ENCODE results near the gene MACROD1.

MACROD1 gene

DNA sequence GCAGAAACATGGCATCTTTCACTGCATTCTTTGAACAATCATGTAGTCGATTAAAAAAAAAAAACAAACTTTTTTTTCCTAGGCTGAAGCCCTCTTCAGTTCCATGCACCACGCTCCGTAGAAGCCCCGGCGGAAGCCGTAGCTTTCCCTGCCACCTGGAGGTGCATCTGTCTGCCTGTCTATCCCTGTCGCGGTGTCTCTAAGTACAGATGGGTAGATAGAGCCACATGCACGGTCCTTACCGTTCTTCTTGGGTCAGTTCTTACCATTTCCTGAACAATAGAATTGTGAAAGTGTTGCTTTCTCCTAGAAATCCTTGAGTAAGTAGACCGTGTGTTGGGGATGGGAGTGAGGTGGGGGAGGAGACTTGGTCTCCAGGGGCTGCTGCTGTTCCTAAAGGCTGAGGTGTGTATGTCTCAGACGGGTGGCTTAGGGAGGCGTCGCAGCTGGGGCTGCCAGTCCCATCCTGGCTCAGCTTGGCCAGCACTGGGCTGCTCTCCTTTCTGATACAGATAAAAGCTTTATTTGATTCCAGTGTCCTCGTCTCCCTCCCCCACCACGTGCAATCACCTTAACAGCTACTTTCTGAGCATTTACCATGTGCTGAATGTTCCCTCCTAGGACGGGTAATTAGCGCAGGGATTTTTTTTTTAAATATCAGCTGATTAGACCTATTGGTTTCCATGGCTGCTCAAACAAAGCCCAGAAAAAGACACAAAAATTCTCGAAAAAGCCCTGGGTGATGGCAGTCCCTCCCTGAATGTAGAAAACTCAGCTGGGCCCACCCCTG lies 46.8 kb downstream of the MACROD1 start:
- no peak overlapping the region for H3K4me3 ChIP-seq (ENCODE audit: low read depth, low read length)
- H3K4me1 ChIP-seq (ENCODE audit: control insufficient read depth, insufficient read depth, low read length) = peaks cover 23% of the 10 kb centered on the region
- H3K27ac ChIP-seq (ENCODE audit: low read depth, low read length) = no peak overlapping the region
- H3K27me3 ChIP-seq (ENCODE audit: control insufficient read depth, insufficient read depth, low read length) = 0 out of 2 replicates have a peak, but pooled peaks cover 2% of the 10 kb centered on the region
- H3K9ac ChIP-seq (ENCODE audit: low read depth, low read length) = no peak overlapping the region
- no peaks in the 10 kb centered on the region for H3K36me3 ChIP-seq (ENCODE audit: control insufficient read depth, insufficient read depth, low read length)
- H3K9me3 ChIP-seq (ENCODE audit: control insufficient read depth, insufficient read depth, low read length) = no peaks in the 10 kb centered on the region

DNA sequence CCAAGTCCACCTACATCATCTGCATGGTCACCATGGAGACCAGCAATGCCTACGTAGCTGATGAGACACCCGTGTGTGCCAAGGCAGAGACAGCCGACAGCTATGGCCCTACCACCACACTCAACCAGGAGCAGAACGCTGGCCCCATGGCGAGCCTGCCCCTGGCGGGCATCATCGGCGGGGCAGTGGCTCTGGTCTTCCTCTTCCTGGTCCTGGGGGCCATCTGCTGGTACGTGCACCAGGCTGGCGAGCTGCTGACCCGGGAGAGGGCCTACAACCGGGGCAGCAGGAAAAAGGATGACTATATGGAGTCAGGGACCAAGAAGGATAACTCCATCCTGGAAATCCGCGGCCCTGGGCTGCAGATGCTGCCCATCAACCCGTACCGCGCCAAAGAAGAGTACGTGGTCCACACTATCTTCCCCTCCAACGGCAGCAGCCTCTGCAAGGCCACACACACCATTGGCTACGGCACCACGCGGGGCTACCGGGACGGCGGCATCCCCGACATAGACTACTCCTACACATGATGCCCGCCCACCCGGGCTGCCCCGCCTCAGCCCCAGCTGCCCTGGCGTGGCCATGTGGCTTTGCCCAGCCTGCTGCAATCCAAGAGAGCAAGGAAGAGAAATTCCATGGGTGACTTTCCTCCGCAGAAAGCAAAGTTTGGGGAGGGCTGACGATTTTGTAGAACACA lies 48.0 kb downstream of the MACROD1 start:
- no peak overlapping the region for H3K27ac ChIP-seq (ENCODE audit: low read depth, low read length)
- no peak overlapping the region for H3K9ac ChIP-seq (ENCODE audit: low read depth, low read length)
- H3K27me3 ChIP-seq (ENCODE audit: control insufficient read depth, insufficient read depth, low read length) = 0 out of 2 replicates have a peak, but pooled peaks cover 4% of the 10 kb centered on the region
- peaks cover 20% of the 10 kb centered on the region for H3K4me1 ChIP-seq (ENCODE audit: control insufficient read depth, insufficient read depth, low read length)
- no peaks in the 10 kb centered on the region for H3K36me3 ChIP-seq (ENCODE audit: control insufficient read depth, insufficient read depth, low read length)
- no peak overlapping the region for H3K4me3 ChIP-seq (ENCODE audit: low read depth, low read length)
- no peaks in the 10 kb centered on the region for H3K9me3 ChIP-seq (ENCODE audit: control insufficient read depth, insufficient read depth, low read length)

DNA sequence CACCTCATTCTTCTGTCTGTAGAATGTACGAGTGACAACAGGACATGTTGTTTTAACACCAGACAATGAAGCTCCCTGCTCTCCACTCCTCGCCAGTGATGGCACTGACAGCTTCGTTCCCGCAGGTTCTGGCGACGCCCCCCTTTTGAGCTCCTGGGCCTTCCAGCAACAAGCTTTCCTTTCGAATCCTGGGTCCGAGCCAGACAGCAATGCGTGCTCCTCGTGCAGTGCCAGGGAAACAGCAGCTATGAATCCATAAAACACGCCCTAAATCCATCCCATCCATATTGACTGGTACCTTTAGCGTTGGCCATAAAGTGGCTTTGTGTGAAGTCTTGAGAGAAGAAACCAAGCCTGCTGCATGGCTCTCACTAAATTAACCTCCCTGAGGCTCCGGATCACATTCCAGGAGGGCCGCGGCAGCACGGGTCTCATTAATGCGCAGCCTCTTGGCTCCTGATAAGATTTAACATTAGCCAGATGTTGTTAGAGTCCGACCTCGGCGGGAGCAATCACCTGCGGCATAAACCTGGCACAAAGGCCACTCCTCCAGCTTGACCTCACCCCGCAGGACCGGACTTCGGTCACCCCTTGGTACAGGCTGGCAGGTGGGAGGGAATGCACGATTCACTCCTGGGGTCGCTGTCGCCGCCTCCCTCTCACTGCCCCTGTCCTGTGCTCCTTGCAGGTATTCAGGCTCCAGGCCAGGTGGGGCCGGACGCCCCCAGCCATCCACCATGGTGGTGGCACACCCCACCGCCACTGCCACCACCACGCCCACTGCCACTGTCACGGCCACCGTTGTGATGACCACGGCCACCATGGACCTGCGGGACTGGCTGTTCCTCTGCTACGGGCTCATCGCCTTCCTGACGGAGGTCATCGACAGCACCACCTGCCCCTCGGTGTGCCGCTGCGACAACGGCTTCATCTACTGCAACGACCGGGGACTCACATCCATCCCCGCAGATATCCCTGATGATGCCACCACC lies 50.1 kb downstream of the MACROD1 start:
- Histone ChIP-seq H3K4me3 (ENCODE audit: low read depth, low read length) (no peak overlapping the region), H3K27me3 (ENCODE audit: control insufficient read depth, insufficient read depth, low read length) (peaks cover 14% of the 10 kb centered on the region), H3K9me3 (ENCODE audit: control insufficient read depth, insufficient read depth, low read length) (no peaks in the 10 kb centered on the region), H3K9ac (ENCODE audit: low read depth, low read length) (no peak overlapping the region), H3K36me3 (ENCODE audit: control insufficient read depth, insufficient read depth, low read length) (no peaks in the 10 kb centered on the region), H3K27ac (ENCODE audit: low read depth, low read length) (no peak overlapping the region), H3K4me1 (ENCODE audit: control insufficient read depth, insufficient read depth, low read length) (0 out of 2 replicates have a peak, but pooled peaks cover 3% of the 10 kb centered on the region)

DNA sequence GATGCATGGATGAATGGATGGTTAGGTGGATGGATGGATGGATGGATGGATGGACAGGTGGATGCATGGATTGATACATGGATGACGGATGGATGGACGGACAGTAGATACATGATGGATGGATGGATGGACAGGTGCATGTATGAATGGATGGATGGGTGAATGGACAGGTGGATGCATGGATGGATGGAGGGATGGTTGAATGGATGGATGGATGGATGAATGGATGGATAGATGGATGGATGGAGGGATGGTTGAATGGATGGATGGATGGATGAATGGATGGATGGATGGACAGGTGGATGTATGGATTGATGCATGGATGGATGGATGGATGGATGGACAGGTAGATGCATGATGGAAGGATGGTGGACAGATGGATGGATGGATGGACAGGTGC lies 51.7 kb downstream of the MACROD1 start:
- Histone ChIP-seq H3K27me3 (ENCODE audit: control insufficient read depth, insufficient read depth, low read length) (peaks cover 14% of the 10 kb centered on the region), H3K9me3 (ENCODE audit: control insufficient read depth, insufficient read depth, low read length) (no peaks in the 10 kb centered on the region), H3K4me3 (ENCODE audit: low read depth, low read length) (no peak overlapping the region), H3K4me1 (ENCODE audit: control insufficient read depth, insufficient read depth, low read length) (0 out of 2 replicates have a peak, but pooled peaks cover 3% of the 10 kb centered on the region), H3K9ac (ENCODE audit: low read depth, low read length) (no peak overlapping the region), H3K27ac (ENCODE audit: low read depth, low read length) (no peak overlapping the region), H3K36me3 (ENCODE audit: control insufficient read depth, insufficient read depth, low read length) (no peaks in the 10 kb centered on the region)

DNA sequence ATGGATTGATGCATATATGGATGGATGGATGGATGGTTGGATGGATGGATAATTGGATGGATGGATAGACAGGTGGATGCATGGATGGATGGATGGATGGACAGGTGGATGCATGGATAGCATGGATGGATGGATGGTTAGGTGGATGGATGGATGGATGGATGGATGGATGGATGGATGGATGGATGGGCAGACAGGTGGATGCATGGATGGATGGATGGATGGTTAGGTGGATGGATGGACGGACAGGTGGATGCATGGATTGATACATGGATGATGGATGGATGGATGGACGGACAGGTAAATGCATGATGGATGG lies 52.5 kb downstream of the MACROD1 start:
- peaks cover 18% of the 10 kb centered on the region for H3K27me3 ChIP-seq (ENCODE audit: control insufficient read depth, insufficient read depth, low read length)
- H3K36me3 ChIP-seq (ENCODE audit: control insufficient read depth, insufficient read depth, low read length) = no peaks in the 10 kb centered on the region
- no peaks in the 10 kb centered on the region for H3K4me1 ChIP-seq (ENCODE audit: control insufficient read depth, insufficient read depth, low read length)
- no peak overlapping the region for H3K9ac ChIP-seq (ENCODE audit: low read depth, low read length)
- no peak overlapping the region for H3K27ac ChIP-seq (ENCODE audit: low read depth, low read length)
- H3K4me3 ChIP-seq (ENCODE audit: low read depth, low read length) = no peak overlapping the region
- no peaks in the 10 kb centered on the region for H3K9me3 ChIP-seq (ENCODE audit: control insufficient read depth, insufficient read depth, low read length)

DNA sequence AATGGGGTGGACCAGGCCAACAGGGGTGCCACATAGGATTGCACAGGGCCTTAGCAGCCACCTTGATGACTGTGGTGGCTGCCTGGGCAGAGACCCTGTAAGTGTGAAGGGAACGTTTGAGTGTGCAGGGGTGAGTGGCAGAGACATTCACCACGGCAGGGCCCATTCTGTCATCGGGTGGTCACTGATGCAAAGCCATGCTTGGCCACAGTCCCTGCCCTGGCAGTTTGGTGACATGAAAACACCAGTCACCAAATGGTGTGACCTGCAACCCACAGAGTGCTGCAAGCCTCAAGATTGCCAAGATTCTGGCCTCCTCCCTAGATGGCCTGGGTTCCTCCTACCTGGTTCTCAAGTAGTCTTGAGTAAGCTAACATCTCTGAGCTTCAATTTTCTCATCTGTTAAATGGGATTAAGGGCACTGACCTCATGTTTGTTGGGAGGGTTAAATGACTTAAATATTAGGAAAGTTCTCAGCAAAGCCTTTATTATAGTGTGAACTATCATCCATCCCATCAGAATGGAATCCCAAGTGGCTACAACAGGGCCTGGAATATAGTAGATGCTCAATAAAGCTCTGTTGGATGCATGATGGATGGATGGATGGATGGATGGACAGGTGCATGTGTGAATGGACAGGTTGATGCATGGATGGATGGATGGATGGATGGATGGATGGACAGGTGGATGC lies 53.0 kb downstream of the MACROD1 start:
- Histone ChIP-seq H3K27me3 (ENCODE audit: control insufficient read depth, insufficient read depth, low read length) (peaks cover 19% of the 10 kb centered on the region), H3K36me3 (ENCODE audit: control insufficient read depth, insufficient read depth, low read length) (no peaks in the 10 kb centered on the region), H3K27ac (ENCODE audit: low read depth, low read length) (no peak overlapping the region), H3K9ac (ENCODE audit: low read depth, low read length) (no peak overlapping the region), H3K4me1 (ENCODE audit: control insufficient read depth, insufficient read depth, low read length) (no peaks in the 10 kb centered on the region), H3K4me3 (ENCODE audit: low read depth, low read length) (no peak overlapping the region), H3K9me3 (ENCODE audit: control insufficient read depth, insufficient read depth, low read length) (no peaks in the 10 kb centered on the region)

DNA sequence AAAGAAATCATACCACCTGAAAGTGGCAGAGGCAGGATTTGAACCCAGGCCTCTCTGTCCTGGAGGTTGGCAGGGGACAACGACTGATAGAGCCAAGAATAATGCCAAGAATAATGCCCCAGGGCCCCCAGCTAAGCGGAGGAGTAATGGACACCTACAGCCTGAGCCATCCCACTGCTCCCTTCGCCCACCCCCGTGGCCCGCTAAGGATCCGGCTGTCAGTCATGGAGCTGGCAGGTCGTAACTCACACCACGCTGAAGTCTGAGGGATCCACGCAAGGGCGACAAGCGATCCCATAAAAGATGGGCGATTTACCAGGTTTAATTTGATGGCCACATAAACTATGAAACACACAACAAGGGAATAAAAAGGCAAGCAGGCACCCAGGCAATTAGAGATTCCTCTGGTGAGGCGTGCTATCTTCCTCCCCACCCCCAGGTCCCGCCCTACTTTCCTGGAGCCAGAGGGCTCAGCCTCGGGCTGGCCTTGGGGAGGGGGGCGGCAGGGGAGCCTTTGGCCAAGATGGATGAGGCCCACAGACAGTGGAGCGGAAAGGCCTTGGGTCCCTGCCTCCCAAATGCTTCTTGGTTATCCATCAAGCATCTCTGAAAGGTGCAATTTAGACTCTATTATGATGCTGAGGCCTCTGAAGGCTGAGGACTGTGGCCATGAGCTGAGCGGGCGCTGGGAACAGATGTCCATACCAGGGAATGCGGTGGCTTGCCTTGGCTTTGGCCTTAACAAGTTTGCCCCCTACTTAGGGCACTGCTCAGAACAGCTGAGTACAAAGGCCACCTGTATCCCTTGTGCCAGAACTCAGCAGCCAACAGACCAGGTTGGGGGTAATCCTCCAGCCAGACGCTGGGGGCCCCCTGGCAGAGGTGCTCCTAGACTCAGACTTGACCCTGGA lies 55.2 kb downstream of the MACROD1 start:
- Histone ChIP-seq H3K4me1 (ENCODE audit: control insufficient read depth, insufficient read depth, low read length) (no peaks in the 10 kb centered on the region), H3K36me3 (ENCODE audit: control insufficient read depth, insufficient read depth, low read length) (no peaks in the 10 kb centered on the region), H3K4me3 (ENCODE audit: low read depth, low read length) (no peak overlapping the region), H3K27me3 (ENCODE audit: control insufficient read depth, insufficient read depth, low read length) (peaks cover 17% of the 10 kb centered on the region), H3K9me3 (ENCODE audit: control insufficient read depth, insufficient read depth, low read length) (no peaks in the 10 kb centered on the region), H3K27ac (ENCODE audit: low read depth, low read length) (no peak overlapping the region), H3K9ac (ENCODE audit: low read depth, low read length) (no peak overlapping the region)

DNA sequence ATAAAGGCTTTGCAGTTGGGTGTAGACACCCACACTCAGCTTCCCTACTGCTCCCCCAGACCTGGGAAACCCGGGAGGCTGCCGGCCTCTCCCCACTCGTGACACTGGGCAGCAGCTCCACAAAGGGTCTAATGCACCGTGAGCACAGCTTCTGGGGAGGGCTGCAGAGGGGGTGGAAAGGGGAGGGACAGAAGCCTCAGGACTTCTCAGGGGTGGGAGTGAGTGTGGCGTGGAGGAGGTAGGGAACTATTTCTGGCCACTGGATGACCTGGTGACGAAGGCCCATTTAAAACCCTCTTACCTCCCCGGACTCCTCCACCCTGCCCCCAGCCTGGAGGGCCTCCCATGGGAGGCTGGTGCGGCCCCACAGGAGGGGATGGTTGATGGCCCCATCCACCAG lies 56.6 kb downstream of the MACROD1 start:
- no peaks in the 10 kb centered on the region for H3K36me3 ChIP-seq (ENCODE audit: control insufficient read depth, insufficient read depth, low read length)
- no peak overlapping the region for H3K9ac ChIP-seq (ENCODE audit: low read depth, low read length)
- no peak overlapping the region for H3K27ac ChIP-seq (ENCODE audit: low read depth, low read length)
- no peak overlapping the region for H3K4me3 ChIP-seq (ENCODE audit: low read depth, low read length)
- peaks cover 20% of the 10 kb centered on the region for H3K27me3 ChIP-seq (ENCODE audit: control insufficient read depth, insufficient read depth, low read length)
- no peaks in the 10 kb centered on the region for H3K4me1 ChIP-seq (ENCODE audit: control insufficient read depth, insufficient read depth, low read length)
- H3K9me3 ChIP-seq (ENCODE audit: control insufficient read depth, insufficient read depth, low read length) = no peaks in the 10 kb centered on the region

DNA sequence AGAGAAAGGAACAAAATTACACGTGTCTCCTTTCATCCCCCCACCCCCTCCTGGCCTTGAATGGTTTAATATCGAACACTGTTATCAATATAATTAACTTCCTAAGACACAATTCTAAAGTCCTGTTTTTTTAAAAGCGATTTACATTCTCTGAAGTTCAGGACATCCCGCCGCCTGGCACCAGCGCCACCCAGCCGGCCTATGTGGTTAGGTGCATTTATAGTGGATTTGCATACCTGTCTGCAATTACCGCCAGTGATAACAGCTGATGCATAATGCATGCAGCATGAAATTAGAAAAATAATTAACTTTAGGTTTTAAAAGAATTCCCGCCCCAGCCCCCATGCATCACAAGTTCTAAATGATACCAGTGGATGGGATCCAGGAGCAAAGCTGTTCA lies 58.6 kb downstream of the MACROD1 start:
- Histone ChIP-seq H3K9me3 (ENCODE audit: control insufficient read depth, insufficient read depth, low read length) (no peaks in the 10 kb centered on the region), H3K4me3 (ENCODE audit: low read depth, low read length) (no peak overlapping the region), H3K27me3 (ENCODE audit: control insufficient read depth, insufficient read depth, low read length) (peaks cover 17% of the 10 kb centered on the region), H3K9ac (ENCODE audit: low read depth, low read length) (no peak overlapping the region), H3K36me3 (ENCODE audit: control insufficient read depth, insufficient read depth, low read length) (no peaks in the 10 kb centered on the region), H3K27ac (ENCODE audit: low read depth, low read length) (no peak overlapping the region), H3K4me1 (ENCODE audit: control insufficient read depth, insufficient read depth, low read length) (no peaks in the 10 kb centered on the region)

DNA sequence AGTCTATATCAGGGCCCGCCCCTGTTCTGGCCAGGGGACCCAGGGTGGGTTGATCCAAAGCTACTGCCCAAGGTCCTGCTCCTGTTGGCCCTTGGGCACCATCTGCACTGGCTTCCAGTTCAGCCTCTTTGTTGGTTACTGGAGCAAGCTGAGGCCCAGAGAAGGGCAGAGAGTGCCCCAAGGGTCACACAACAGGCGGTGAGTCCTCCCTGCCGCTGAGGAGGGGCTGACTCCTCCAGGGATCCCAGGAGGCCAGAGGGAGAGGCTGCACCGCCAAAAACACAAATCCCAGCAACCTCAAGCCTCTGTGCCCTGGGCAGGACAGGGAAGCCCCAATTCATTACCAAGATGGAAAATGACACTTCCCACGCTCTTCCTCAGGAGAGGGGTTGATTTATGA lies 61.3 kb downstream of the MACROD1 start:
- Histone ChIP-seq H3K27ac (ENCODE audit: low read depth, low read length) (no peak overlapping the region), H3K27me3 (ENCODE audit: control insufficient read depth, insufficient read depth, low read length) (peaks cover 27% of the 10 kb centered on the region), H3K4me1 (ENCODE audit: control insufficient read depth, insufficient read depth, low read length) (no peaks in the 10 kb centered on the region), H3K9me3 (ENCODE audit: control insufficient read depth, insufficient read depth, low read length) (no peaks in the 10 kb centered on the region), H3K9ac (ENCODE audit: low read depth, low read length) (no peak overlapping the region), H3K4me3 (ENCODE audit: low read depth, low read length) (no peak overlapping the region), H3K36me3 (ENCODE audit: control insufficient read depth, insufficient read depth, low read length) (no peaks in the 10 kb centered on the region)
